Mesothelial cell of epicardium (in vitro differentiated cells): ENCODE measurements around the gene TMEM131L. TPM values are rescaled to one million over a fixed set of nuclear protein-coding genes. Genes with fewer than 3 reads are reported as not detected.

Experiments used
- DNase-seq, 2 experiments: peaks; one replicate each; pipeline ENCODE4 v3.0.0; 2021; ENCODE audit warnings: low spot score in 2 of 2; ENCODE audit not compliant: unreplicated experiment in 2 of 2
- H3K27ac Mint-ChIP-seq: 2 replicates; pipeline ENCODE4 v1.8.0; 2021; ENCODE audit warnings: mixed read lengths
- H3K27me3 Mint-ChIP-seq: 2 replicates; pipeline ENCODE4 v1.8.0; 2021; ENCODE audit warnings: low read depth, mixed read lengths
- H3K36me3 Mint-ChIP-seq: 2 replicates; pipeline ENCODE4 v1.8.0; 2021; ENCODE audit warnings: mixed read lengths
- H3K4me1 Mint-ChIP-seq: 2 replicates; pipeline ENCODE4 v1.8.0; 2021; ENCODE audit warnings: mixed read lengths
- H3K4me3 Mint-ChIP-seq: 2 replicates; pipeline ENCODE4 v1.8.0; 2021; ENCODE audit warnings: mild to moderate bottlenecking, moderate library complexity, mixed read lengths
- H3K9me3 Mint-ChIP-seq: 2 replicates; pipeline ENCODE4 v1.8.0; 2021; ENCODE audit warnings: mixed read lengths
- total RNA-seq: library from RNA; stranded (reverse); gene quantifications from 3 replicates; pipeline ENCODE4 v1.2.1, GENCODE V29; 2021
- TF ChIP-seq, protein P1 (sequence below): fragments of 200-600 bp; sonication (generic); IDR thresholded peaks from one replicate; pipeline ENCODE4 v1.5.0; 2021; ENCODE audit warnings: antibody characterized with exemption; ENCODE audit not compliant: unreplicated experiment

Gene TMEM131L
- total RNA-seq, 1 donor from 2014 or later = 13.9 TPM

- Mint-ChIP-seq H3K4me1 (no peaks in the 10 kb centered on the region), H3K9me3 (peaks cover 4% of the 10 kb centered on the region), H3K27ac (no peak overlapping the region), H3K36me3 (peaks cover 41% of the 10 kb centered on the region), H3K4me3 (no peak overlapping the region), H3K27me3 (no peaks in the 10 kb centered on the region)
- TF ChIP-seq, protein P1, sequence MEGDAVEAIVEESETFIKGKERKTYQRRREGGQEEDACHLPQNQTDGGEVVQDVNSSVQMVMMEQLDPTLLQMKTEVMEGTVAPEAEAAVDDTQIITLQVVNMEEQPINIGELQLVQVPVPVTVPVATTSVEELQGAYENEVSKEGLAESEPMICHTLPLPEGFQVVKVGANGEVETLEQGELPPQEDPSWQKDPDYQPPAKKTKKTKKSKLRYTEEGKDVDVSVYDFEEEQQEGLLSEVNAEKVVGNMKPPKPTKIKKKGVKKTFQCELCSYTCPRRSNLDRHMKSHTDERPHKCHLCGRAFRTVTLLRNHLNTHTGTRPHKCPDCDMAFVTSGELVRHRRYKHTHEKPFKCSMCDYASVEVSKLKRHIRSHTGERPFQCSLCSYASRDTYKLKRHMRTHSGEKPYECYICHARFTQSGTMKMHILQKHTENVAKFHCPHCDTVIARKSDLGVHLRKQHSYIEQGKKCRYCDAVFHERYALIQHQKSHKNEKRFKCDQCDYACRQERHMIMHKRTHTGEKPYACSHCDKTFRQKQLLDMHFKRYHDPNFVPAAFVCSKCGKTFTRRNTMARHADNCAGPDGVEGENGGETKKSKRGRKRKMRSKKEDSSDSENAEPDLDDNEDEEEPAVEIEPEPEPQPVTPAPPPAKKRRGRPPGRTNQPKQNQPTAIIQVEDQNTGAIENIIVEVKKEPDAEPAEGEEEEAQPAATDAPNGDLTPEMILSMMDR = peak; percentile 54
- DNase-seq = no peak
These were observed 168.7 kb downstream of the TMEM131L start for GRCh38 chr4:153634738-153635353.

DNA sequence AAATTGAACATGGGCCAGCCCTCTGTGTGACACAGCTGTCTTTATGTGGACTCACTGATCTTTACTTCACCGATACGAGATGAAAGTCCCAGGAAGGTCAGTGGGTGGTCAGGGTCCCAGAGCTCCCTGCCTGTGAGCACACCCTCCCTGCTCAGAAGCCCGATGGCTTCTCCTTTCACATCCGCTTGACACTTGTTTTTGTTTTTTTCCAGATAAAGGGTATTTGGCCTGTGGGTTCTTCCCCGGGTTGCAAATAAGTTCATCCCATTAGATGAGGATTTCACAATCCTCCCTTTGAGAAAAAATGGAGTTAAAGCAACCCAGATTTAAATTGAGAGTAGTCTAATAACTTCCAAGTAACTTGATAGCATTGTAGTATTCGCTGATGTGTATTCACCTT is 169.7 kb downstream of the TMEM131L start:
- no peak overlapping the region for H3K27ac Mint-ChIP-seq
- no peaks in the 10 kb centered on the region for H3K27me3 Mint-ChIP-seq
- TF ChIP-seq, protein P1 = no peak
- peaks cover 34% of the 10 kb centered on the region for H3K36me3 Mint-ChIP-seq
- no peak overlapping the region for H3K4me3 Mint-ChIP-seq
- no peak for DNase-seq
- no peaks in the 10 kb centered on the region for H3K4me1 Mint-ChIP-seq
- H3K9me3 Mint-ChIP-seq = peaks cover 4% of the 10 kb centered on the region

DNA sequence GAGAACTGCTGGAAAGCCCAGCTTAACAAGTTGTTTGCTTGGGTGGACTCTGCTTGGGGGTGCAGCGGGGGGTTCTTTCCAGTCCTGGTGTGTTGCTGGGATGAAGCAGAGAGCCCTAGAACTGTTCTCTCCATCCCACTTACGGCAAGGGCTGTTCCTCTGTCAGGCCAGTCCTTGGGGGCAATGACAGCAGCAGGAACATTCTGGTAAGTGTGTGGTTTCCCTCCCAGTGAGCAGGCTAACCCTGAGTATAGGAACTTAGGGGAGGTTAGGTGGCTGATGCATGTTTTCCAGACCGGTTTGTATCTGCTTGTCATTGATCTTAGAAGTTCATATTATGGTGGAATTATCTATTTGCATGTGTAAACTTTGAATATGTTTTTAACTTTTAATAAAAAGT is 171.0 kb downstream of the TMEM131L start:
- TF ChIP-seq, protein P1 = no peak
- Mint-ChIP-seq H3K9me3 (no peaks in the 10 kb centered on the region), H3K4me3 (no peak overlapping the region), H3K27me3 (no peaks in the 10 kb centered on the region), H3K4me1 (no peaks in the 10 kb centered on the region), H3K27ac (no peak overlapping the region), H3K36me3 (peaks cover 27% of the 10 kb centered on the region)
- DNase-seq = no peak

GRCh38 chr4:153638011-153638410 is 171.9 kb downstream of the TMEM131L start:
- TF ChIP-seq, protein P1 = no peak
- no peak overlapping the region for H3K4me3 Mint-ChIP-seq
- no peak for DNase-seq
- no peaks in the 10 kb centered on the region for H3K9me3 Mint-ChIP-seq
- H3K36me3 Mint-ChIP-seq = peaks cover 20% of the 10 kb centered on the region
- no peaks in the 10 kb centered on the region for H3K4me1 Mint-ChIP-seq
- no peak overlapping the region for H3K27ac Mint-ChIP-seq
- H3K27me3 Mint-ChIP-seq = no peaks in the 10 kb centered on the region

- no peak overlapping the region for H3K27ac Mint-ChIP-seq
- H3K36me3 Mint-ChIP-seq = peaks cover 18% of the 10 kb centered on the region
- no peak for DNase-seq
- H3K9me3 Mint-ChIP-seq = no peaks in the 10 kb centered on the region
- H3K27me3 Mint-ChIP-seq = no peaks in the 10 kb centered on the region
- no peaks in the 10 kb centered on the region for H3K4me1 Mint-ChIP-seq
- no peak overlapping the region for H3K4me3 Mint-ChIP-seq
- TF ChIP-seq, protein P1 = no peak
These were observed 172.8 kb downstream of the TMEM131L start for GRCh38 chr4:153638999-153639398.
